HCT116 (cell line): ENCODE data around the gene TTC23. TPM values are rescaled to one million over a fixed set of nuclear protein-coding genes. Genes with fewer than 3 reads are reported as not detected.

Experiments used
- ATAC-seq: fragments of 200-7000 bp; cut with Tn5 transposase; 2 replicates; pipeline ENCODE4 v1.9.1; 2020; ENCODE audit warnings: mild to moderate bottlenecking, moderate library complexity
- BruUV-seq: library from RNA; stranded (reverse); fragments of 400-500 nt; replicated peaks from 2 replicates; lab custom pipeline; 2021; lab: Mats Ljungman, UMichigan
- CTCF ChIA-PET: fragments of 300-600 bp; sonication (Branson Sonifier 250); formaldehyde crosslinking; loops from one replicate; lab custom pipeline; 2021; ENCODE audit warnings: antibody characterized with exemption; lab: Charles Lee
- POLR2A ChIA-PET: fragments of 300-600, 350-600 bp; sonication (Branson Sonifier 250); formaldehyde crosslinking; loops from one replicate; lab custom pipeline; 2021; ENCODE audit warnings: antibody characterized with exemption; lab: Charles Lee
- RAD21 ChIA-PET, 2 experiments: fragments of 300-600 bp; sonication (Branson Sonifier 250); formaldehyde crosslinking; loops; one replicate each; lab custom pipeline; 2023; ENCODE audit warnings: low total read pairs in 2 of 2; ENCODE audit not compliant: uncharacterized antibody in 2 of 2, unreplicated experiment in 2 of 2, low non-redundant PET in 1 of 2; lab: Charles Lee
- DNase-seq: peaks from one replicate; pipeline ENCODE4 v3.0.0-alpha.2; 2010; ENCODE audit warnings: low read depth, low spot score
- H2AFZ ChIP-seq: fragments of 200-600 bp; shearing (Covaris generic), sonication (generic); 2 replicates; pipeline ENCODE4 v1.6.1; 2017; ENCODE audit warnings: low read depth, mixed run types, mixed read lengths, antibody characterized with exemption, low read length; ENCODE audit not compliant: poor library complexity, severe bottlenecking
- H3K27ac ChIP-seq: 2 replicates; pipeline ENCODE4 v1.5.1; 2012; ENCODE audit warnings: low read depth, low read length
- H3K27me3 ChIP-seq: fragments of 200-600 bp; sonication (generic); 2 replicates; pipeline ENCODE4 v1.6.1; 2016; ENCODE audit warnings: mixed run types, low read length, mixed read lengths; ENCODE audit not compliant: insufficient read depth
- H3K36me3 ChIP-seq, 2 experiments: fragments of 200-500 bp in 1 of 2; fragments of 200-600 bp in 1 of 2; sonication (Bioruptor generic) in 1 of 2; sonication (generic) in 1 of 2; 2 replicates each; pipeline versions ENCODE4 v1.5.1 to v1.6.1; 2014 to 2016; ENCODE audit warnings: low read length in 2 of 2, inconsistent platforms in 1 of 2, mixed read lengths in 1 of 2, mixed run types in 1 of 2; ENCODE audit not compliant: insufficient read depth in 2 of 2, control insufficient read depth in 1 of 2
- H3K4me1 ChIP-seq, 2 experiments: fragments of 200-600 bp in 1 of 2; sonication (generic) in 1 of 2; 2 replicates each; pipeline versions ENCODE4 v1.5.1 to v1.6.1; 2012 to 2017; ENCODE audit warnings: low read length in 2 of 2, inconsistent platforms in 1 of 2, mild to moderate bottlenecking in 1 of 2, mixed read lengths in 1 of 2, mixed run types in 1 of 2, moderate library complexity in 1 of 2; ENCODE audit not compliant: insufficient read depth in 2 of 2, control insufficient read depth in 1 of 2
- H3K4me2 ChIP-seq: fragments of 200-600 bp; sonication (generic); 2 replicates; pipeline ENCODE4 v1.6.1; 2017; ENCODE audit warnings: mixed run types, low read length, mixed read lengths
- H3K4me3 ChIP-seq, 2 experiments: fragments of 200-600 bp in 1 of 2; sonication (generic) in 1 of 2; replicated peaks in 1 of 2; 2 replicates each; pipeline ENCODE4 v1.5.1; 2011 to 2016; ENCODE audit warnings: low read length in 2 of 2, control low read depth in 1 of 2, low read depth in 1 of 2, mild to moderate bottlenecking in 1 of 2, mixed read lengths in 1 of 2, mixed run types in 1 of 2
- H3K79me2 ChIP-seq: fragments of 200-600 bp; sonication (generic); 2 replicates; pipeline ENCODE4 v1.6.1; 2017; ENCODE audit warnings: mild to moderate bottlenecking, mixed run types, low read length, moderate library complexity, mixed read lengths; ENCODE audit not compliant: insufficient read depth
- H3K9ac ChIP-seq: fragments of 200-600 bp; sonication (generic); 2 replicates; pipeline ENCODE4 v1.6.1; 2016; ENCODE audit warnings: low read length, mixed read lengths
- H3K9me2 ChIP-seq: fragments of 200-600 bp; sonication (generic), shearing (Covaris generic); 2 replicates; pipeline ENCODE4 v1.6.1; 2017; ENCODE audit warnings: mixed run types, mild to moderate bottlenecking, moderate library complexity; ENCODE audit not compliant: insufficient read depth
- H3K9me3 ChIP-seq, 2 experiments: fragments of 200-500 bp in 1 of 2; fragments of 200-600 bp in 1 of 2; sonication (Bioruptor generic) in 1 of 2; sonication (generic) in 1 of 2; 2 replicates each; pipeline ENCODE4 v1.6.1; 2014 to 2017; ENCODE audit warnings: low read length in 2 of 2, mixed read lengths in 2 of 2, inconsistent platforms in 1 of 2, low read depth in 1 of 2, mild to moderate bottlenecking in 1 of 2, mixed run types in 1 of 2, moderate library complexity in 1 of 2; ENCODE audit not compliant: control insufficient read depth in 1 of 2, insufficient read depth in 1 of 2
- H4K20me1 ChIP-seq: fragments of 200-600 bp; sonication (generic), shearing (Covaris generic); 2 replicates; pipeline ENCODE4 v1.6.1; 2017; ENCODE audit warnings: mixed run types, mild to moderate bottlenecking, moderate library complexity; ENCODE audit not compliant: insufficient read depth
- CBX3 ChIP-seq: IDR thresholded peaks from 2 replicates; pipeline ENCODE4 v1.6.1; 2012; ENCODE audit warnings: low read depth
- EGR1 ChIP-seq: IDR thresholded peaks from 2 replicates; pipeline ENCODE4 v1.6.1; 2012; ENCODE audit warnings: low read depth
- ELF1 ChIP-seq: IDR thresholded peaks from 2 replicates; pipeline ENCODE4 v1.6.1; 2012; ENCODE audit warnings: low read depth, borderline replicate concordance
- FOSL1 ChIP-seq: IDR thresholded peaks from 2 replicates; pipeline ENCODE4 v1.6.1; 2012; ENCODE audit warnings: low read depth
- JUND ChIP-seq: IDR thresholded peaks from 2 replicates; pipeline ENCODE4 v1.6.1; 2012
- RAD21 ChIP-seq: IDR thresholded peaks from 2 replicates; pipeline ENCODE4 v1.6.1; 2012; ENCODE audit warnings: low read depth, mild to moderate bottlenecking
- SIN3A ChIP-seq: IDR thresholded peaks from 2 replicates; pipeline ENCODE4 v1.6.1; 2012; ENCODE audit warnings: low read depth
- SRF ChIP-seq: IDR thresholded peaks from 2 replicates; pipeline ENCODE4 v1.6.1; 2012; ENCODE audit warnings: low read depth
- TCF7L2 ChIP-seq: IDR thresholded peaks from 2 replicates; pipeline ENCODE4 v1.7.0; 2011; ENCODE audit warnings: borderline replicate concordance, inconsistent platforms; ENCODE audit not compliant: insufficient read depth, insufficient read length; ENCODE audit errors: extremely low read depth
- ZFX ChIP-seq: fragments of 450-650 bp; IDR thresholded peaks from 2 replicates; pipeline ENCODE4 v1.6.1; 2017
- intact Hi-C: fragments of 100-400 bp; cut with micrococcal nuclease; formaldehyde crosslinking; loops from 2 replicates; pipeline ENCODE4 v1.10.0; 2022
- total RNA-seq: library from RNA; stranded (reverse); gene quantifications from one replicate; pipeline ENCODE4 v1.2.1, GENCODE V29; 2021; ENCODE audit not compliant: unreplicated experiment
- TF ChIP-seq, protein P1 (sequence below), 3 experiments: fragments of 200-600 bp in 1 of 3; sonication (generic) in 1 of 3; IDR thresholded peaks in 2 of 3; conservative IDR thresholded peaks in 1 of 3; 2 replicates each; pipeline ENCODE4 v1.5.1; 2012 to 2017; ENCODE audit warnings: low read depth in 2 of 3, low read length in 2 of 3, antibody characterized with exemption in 1 of 3, borderline replicate concordance in 1 of 3, control low read depth in 1 of 3, mild to moderate bottlenecking in 1 of 3, mixed read lengths in 1 of 3, mixed run types in 1 of 3, moderate library complexity in 1 of 3; ENCODE audit not compliant: insufficient read depth in 1 of 3
- TF ChIP-seq, protein P2 (sequence below): IDR thresholded peaks from 2 replicates; pipeline ENCODE4 v1.6.1; 2011; ENCODE audit warnings: mild to moderate bottlenecking, low read length, moderate library complexity; ENCODE audit not compliant: insufficient replicate concordance; ENCODE audit errors: extremely low read depth
- TF ChIP-seq, protein P3 (sequence below): IDR thresholded peaks from 2 replicates; pipeline ENCODE4 v1.6.1; 2012
- TF ChIP-seq, protein P4 (sequence below): IDR thresholded peaks from 2 replicates; pipeline ENCODE4 v1.6.1; 2012; ENCODE audit warnings: low read depth
- TF ChIP-seq, protein P5 (sequence below): IDR thresholded peaks from 2 replicates; pipeline ENCODE4 v1.6.1; 2012

TTC23 gene
- total RNA-seq, 1 experiment from 2014 or later = 10.2 TPM

DNA sequence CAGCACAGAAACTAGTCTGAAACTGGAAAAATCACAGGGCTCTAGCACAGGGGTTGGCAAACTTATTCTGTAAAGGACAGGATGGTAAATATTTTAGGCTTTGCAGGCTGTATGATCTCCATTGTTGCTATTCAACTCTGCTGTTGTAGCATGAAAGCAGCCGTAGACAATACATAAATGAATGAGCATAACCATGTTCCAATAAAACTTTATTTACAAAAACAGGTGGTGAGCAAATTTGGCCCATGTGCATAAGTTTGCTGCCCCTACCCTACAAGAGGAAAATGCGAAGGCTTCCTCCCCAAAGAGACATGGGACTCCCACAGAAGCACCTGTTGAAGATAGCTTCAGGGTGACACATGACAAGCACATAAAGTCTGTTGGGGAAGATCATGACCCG is 85.3 kb downstream of the TTC23 start:
- Histone ChIP-seq H3K4me2 (no peak overlapping the region), H3K27ac (no peak overlapping the region), H3K4me1 (no peaks in the 10 kb centered on the region), H3K9me3 (no peaks in the 10 kb centered on the region), H3K36me3 (no peaks in the 10 kb centered on the region; a peak in 1 of 4 replicates), H3K4me3 (no peak overlapping the region), H2AFZ (no peak overlapping the region), H3K27me3 (no peaks in the 10 kb centered on the region), H3K9me2 (no peaks in the 10 kb centered on the region), H3K79me2 (no peaks in the 10 kb centered on the region), H3K9ac (no peak overlapping the region), H4K20me1 (no peaks in the 10 kb centered on the region)
- ChIA-PET CTCF (no interaction called here), POLR2A (no interaction called here), RAD21 (no interaction called here)
- TF ChIP-seq, protein P1, sequence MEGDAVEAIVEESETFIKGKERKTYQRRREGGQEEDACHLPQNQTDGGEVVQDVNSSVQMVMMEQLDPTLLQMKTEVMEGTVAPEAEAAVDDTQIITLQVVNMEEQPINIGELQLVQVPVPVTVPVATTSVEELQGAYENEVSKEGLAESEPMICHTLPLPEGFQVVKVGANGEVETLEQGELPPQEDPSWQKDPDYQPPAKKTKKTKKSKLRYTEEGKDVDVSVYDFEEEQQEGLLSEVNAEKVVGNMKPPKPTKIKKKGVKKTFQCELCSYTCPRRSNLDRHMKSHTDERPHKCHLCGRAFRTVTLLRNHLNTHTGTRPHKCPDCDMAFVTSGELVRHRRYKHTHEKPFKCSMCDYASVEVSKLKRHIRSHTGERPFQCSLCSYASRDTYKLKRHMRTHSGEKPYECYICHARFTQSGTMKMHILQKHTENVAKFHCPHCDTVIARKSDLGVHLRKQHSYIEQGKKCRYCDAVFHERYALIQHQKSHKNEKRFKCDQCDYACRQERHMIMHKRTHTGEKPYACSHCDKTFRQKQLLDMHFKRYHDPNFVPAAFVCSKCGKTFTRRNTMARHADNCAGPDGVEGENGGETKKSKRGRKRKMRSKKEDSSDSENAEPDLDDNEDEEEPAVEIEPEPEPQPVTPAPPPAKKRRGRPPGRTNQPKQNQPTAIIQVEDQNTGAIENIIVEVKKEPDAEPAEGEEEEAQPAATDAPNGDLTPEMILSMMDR (IDR thresholded peaks at IDR 0.05 in 2 of 3, conservative IDR thresholded peaks at IDR 0.05 in 1 of 3; ENCODE audit: borderline replicate concordance in 1 of 3, insufficient read depth in 1 of 3, low read depth in 2 of 3, low read length in 2 of 3) = no peak
- TF ChIP-seq, protein P2, sequence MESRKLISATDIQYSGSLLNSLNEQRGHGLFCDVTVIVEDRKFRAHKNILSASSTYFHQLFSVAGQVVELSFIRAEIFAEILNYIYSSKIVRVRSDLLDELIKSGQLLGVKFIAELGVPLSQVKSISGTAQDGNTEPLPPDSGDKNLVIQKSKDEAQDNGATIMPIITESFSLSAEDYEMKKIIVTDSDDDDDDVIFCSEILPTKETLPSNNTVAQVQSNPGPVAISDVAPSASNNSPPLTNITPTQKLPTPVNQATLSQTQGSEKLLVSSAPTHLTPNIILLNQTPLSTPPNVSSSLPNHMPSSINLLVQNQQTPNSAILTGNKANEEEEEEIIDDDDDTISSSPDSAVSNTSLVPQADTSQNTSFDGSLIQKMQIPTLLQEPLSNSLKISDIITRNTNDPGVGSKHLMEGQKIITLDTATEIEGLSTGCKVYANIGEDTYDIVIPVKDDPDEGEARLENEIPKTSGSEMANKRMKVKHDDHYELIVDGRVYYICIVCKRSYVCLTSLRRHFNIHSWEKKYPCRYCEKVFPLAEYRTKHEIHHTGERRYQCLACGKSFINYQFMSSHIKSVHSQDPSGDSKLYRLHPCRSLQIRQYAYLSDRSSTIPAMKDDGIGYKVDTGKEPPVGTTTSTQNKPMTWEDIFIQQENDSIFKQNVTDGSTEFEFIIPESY = no peak
- TF ChIP-seq SRF = no peak
- no peak for TF ChIP-seq RAD21
- no peak for TF ChIP-seq SIN3A
- no peak for TF ChIP-seq CBX3
- no peak for TF ChIP-seq TCF7L2
- no peak for TF ChIP-seq ZFX
- TF ChIP-seq JUND = no peak
- no peak for TF ChIP-seq EGR1
- TF ChIP-seq, protein P3, sequence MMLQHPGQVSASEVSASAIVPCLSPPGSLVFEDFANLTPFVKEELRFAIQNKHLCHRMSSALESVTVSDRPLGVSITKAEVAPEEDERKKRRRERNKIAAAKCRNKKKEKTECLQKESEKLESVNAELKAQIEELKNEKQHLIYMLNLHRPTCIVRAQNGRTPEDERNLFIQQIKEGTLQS = no peak
- no peak for TF ChIP-seq FOSL1
- TF ChIP-seq, protein P4, sequence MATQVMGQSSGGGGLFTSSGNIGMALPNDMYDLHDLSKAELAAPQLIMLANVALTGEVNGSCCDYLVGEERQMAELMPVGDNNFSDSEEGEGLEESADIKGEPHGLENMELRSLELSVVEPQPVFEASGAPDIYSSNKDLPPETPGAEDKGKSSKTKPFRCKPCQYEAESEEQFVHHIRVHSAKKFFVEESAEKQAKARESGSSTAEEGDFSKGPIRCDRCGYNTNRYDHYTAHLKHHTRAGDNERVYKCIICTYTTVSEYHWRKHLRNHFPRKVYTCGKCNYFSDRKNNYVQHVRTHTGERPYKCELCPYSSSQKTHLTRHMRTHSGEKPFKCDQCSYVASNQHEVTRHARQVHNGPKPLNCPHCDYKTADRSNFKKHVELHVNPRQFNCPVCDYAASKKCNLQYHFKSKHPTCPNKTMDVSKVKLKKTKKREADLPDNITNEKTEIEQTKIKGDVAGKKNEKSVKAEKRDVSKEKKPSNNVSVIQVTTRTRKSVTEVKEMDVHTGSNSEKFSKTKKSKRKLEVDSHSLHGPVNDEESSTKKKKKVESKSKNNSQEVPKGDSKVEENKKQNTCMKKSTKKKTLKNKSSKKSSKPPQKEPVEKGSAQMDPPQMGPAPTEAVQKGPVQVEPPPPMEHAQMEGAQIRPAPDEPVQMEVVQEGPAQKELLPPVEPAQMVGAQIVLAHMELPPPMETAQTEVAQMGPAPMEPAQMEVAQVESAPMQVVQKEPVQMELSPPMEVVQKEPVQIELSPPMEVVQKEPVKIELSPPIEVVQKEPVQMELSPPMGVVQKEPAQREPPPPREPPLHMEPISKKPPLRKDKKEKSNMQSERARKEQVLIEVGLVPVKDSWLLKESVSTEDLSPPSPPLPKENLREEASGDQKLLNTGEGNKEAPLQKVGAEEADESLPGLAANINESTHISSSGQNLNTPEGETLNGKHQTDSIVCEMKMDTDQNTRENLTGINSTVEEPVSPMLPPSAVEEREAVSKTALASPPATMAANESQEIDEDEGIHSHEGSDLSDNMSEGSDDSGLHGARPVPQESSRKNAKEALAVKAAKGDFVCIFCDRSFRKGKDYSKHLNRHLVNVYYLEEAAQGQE = no peak
- TF ChIP-seq, protein P5, sequence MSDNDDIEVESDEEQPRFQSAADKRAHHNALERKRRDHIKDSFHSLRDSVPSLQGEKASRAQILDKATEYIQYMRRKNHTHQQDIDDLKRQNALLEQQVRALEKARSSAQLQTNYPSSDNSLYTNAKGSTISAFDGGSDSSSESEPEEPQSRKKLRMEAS = no peak
- TF ChIP-seq ELF1 = no peak
- DNase-seq (no peak), ATAC-seq (no peak)
- intact Hi-C loops = no loop called here
- no TSS peak for BruUV-seq
